ENCODE results near the gene GPA33.

GPA33 gene

GRCh38 chr1:167082511-167083027 is 7.6 kb downstream of the GPA33 start:
- no peak overlapping the region for H3K4me3 ChIP-seq (ENCODE audit: low read depth, low read length)
- no peak for DNase-seq (ENCODE audit: low read depth)
- TF ChIP-seq, protein P1, sequence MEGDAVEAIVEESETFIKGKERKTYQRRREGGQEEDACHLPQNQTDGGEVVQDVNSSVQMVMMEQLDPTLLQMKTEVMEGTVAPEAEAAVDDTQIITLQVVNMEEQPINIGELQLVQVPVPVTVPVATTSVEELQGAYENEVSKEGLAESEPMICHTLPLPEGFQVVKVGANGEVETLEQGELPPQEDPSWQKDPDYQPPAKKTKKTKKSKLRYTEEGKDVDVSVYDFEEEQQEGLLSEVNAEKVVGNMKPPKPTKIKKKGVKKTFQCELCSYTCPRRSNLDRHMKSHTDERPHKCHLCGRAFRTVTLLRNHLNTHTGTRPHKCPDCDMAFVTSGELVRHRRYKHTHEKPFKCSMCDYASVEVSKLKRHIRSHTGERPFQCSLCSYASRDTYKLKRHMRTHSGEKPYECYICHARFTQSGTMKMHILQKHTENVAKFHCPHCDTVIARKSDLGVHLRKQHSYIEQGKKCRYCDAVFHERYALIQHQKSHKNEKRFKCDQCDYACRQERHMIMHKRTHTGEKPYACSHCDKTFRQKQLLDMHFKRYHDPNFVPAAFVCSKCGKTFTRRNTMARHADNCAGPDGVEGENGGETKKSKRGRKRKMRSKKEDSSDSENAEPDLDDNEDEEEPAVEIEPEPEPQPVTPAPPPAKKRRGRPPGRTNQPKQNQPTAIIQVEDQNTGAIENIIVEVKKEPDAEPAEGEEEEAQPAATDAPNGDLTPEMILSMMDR (IDR thresholded peaks at IDR 0.05; ENCODE audit: control insufficient read depth, extremely low read depth, insufficient read depth) = no peak

- TF ChIP-seq, protein P1 (IDR thresholded peaks at IDR 0.05; ENCODE audit: control insufficient read depth, extremely low read depth, insufficient read depth) = no peak
- no peak overlapping the region for H3K4me3 ChIP-seq (ENCODE audit: low read depth, low read length)
- DNase-seq (ENCODE audit: low read depth) = no peak
Observed at GRCh38 chr1:167081594-167082156, 8.5 kb downstream of the GPA33 start.

GRCh38 chr1:167077868-167078210 is 12.3 kb downstream of the GPA33 start:
- no peak overlapping the region for H3K4me3 ChIP-seq (ENCODE audit: low read depth, low read length)
- no peak for DNase-seq (ENCODE audit: low read depth)
- TF ChIP-seq, protein P1 (IDR thresholded peaks at IDR 0.05; ENCODE audit: control insufficient read depth, extremely low read depth, insufficient read depth) = no peak

DNA sequence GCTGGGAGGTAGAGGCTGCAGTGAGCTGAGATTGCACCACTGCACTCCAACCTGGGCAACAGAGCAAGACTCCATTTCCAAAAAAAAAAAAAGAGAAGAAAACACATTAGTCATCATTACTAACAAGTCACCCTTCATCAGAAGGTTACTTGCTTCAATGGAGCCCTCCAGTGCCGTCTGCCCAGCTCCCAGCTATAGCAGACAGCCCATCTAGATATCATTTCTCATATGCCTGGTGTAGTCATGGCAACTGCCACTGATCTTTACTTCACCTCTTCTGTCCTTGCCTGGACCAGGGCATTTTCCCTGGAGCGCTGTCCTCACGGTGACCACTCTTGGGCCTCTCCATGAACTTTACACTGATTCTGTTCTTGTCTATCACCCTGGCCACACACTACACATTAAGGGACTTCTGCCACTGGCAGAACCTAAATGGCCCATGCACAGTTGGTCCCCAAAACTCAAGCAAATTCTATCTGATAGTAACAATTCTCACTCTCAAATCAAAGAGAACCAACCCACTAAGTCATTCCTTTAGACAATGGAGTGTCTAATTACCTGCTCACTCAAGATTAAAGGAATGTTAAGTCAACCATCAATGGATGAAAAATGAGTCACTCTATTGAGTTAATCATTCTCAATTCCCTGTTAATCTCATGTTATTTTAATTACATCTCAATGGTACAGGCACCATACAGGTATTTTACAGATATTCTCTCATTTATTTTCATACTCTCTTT is 12.9 kb downstream of the GPA33 start:
- no peak overlapping the region for H3K4me3 ChIP-seq (ENCODE audit: low read depth, low read length)
- TF ChIP-seq, protein P1 (IDR thresholded peaks at IDR 0.05; ENCODE audit: control insufficient read depth, extremely low read depth, insufficient read depth) = no peak
- no peak for DNase-seq (ENCODE audit: low read depth)

DNA sequence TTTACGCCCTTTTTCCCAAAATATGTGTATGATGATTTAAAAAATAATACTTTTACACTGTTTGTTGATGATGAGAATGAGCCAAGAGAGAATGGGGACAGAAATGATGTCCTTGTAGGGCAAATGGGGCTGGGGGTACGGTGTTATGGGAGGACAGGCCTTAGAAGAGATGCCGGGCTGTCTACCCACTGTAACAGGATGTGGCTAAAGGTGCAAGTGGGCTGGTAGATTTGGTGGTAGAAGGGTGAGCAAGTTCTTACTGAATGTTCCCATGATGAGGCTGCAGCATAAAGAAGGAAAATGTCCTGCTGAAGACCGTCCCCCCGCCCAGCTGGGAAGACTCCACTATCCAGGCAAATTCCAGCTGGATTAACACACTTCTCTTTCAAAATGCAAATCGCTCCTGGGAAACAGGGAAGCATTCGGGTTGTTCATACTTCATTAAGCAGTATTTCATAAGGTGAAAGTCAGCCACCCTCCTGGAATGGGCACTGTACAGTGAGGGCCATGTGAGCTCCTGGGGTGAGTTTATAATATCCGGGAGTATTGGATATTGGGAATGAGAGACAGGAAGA is 14.0 kb downstream of the GPA33 start:
- no peak overlapping the region for H3K4me3 ChIP-seq (ENCODE audit: low read depth, low read length)
- no peak for DNase-seq (ENCODE audit: low read depth)
- TF ChIP-seq, protein P1 (IDR thresholded peaks at IDR 0.05; ENCODE audit: control insufficient read depth, extremely low read depth, insufficient read depth) = no peak

DNA sequence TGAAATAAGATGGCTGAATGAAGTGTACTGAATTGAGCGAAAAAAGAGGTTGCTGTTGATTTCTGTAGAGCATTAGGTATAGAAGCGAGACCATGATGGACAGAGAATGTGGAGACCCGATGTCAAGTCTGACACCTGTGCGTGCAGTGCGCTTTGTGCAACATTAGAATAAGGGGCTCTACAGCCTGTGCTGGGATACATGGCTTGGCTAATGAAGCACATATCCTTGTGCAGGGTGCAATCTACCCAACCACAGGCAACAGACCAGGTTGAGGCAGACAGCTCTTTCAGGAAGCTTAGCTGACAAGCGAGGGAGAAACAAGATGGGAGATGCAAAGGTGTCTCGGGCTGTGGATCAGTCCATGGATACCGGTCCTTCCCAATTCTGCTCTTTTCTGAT is 18.9 kb downstream of the GPA33 start:
- no peak for DNase-seq (ENCODE audit: low read depth)
- TF ChIP-seq, protein P1 (IDR thresholded peaks at IDR 0.05; ENCODE audit: control insufficient read depth, extremely low read depth, insufficient read depth) = no peak
- H3K4me3 ChIP-seq (ENCODE audit: low read depth, low read length) = no peak overlapping the region

All from LNCaP clone FGC (cell line).